Right lobe of liver (tissue), 6 donors: Measurements from ENCODE around the gene SEC14L5. TPM values are rescaled to one million over a fixed set of nuclear protein-coding genes. Genes with fewer than 3 reads are reported as not detected.

Experiments
- ATAC-seq, 4 donors: fragments of 200-7000 bp; cut with Tn5 transposase; one replicate each; pipeline ENCODE4 v1.9.1; 2020; ENCODE audit warnings: mild to moderate bottlenecking in 4 of 4, moderate library complexity in 4 of 4
- DNase-seq, 3 donors: peaks; one replicate each; pipeline ENCODE4 v3.0.0-alpha.2; 2020
- H3K27ac ChIP-seq, 3 donors: fragments of 200-600 bp; one replicate each; pipeline ENCODE4 v1.8.0; 2022
- H3K27me3 ChIP-seq, 2 donors: fragments of 200-600 bp; one replicate each; pipeline ENCODE4 v1.8.0; 2022
- H3K36me3 ChIP-seq, 4 donors: fragments of 200-600 bp; sonication (generic) in 1 of 4; one replicate each; pipeline versions ENCODE4 v1.5.1 to v1.8.0; 2017 to 2022; ENCODE audit warnings: control low read depth in 1 of 4
- H3K4me1 ChIP-seq, 4 donors: fragments of 200-600 bp; sonication (generic) in 1 of 4; one replicate each; pipeline versions ENCODE4 v1.5.1 to v1.8.0; 2017 to 2022; ENCODE audit warnings: control low read depth in 1 of 4
- H3K4me3 ChIP-seq, 3 donors: fragments of 200-600 bp; one replicate each; pipeline ENCODE4 v1.8.0; 2022
- H3K9me3 ChIP-seq, 4 donors: fragments of 200-600 bp; sonication (generic) in 1 of 4; one replicate each; pipeline versions ENCODE4 v1.5.1 to v1.8.0; 2017 to 2022; ENCODE audit warnings: control low read depth in 1 of 4
- POLR2A ChIP-seq: fragments of 450-650 bp; IDR thresholded peaks from one replicate; pipeline ENCODE4 v1.6.1; 2017; ENCODE audit warnings: antibody characterized with exemption, mild to moderate bottlenecking
- WGBS: methylation state at CpG from one replicate; pipeline ENCODE4 v1.1.6; 2018; ENCODE audit warnings: low coverage, low lambda C conversion rate; ENCODE audit not compliant: insufficient coverage; ENCODE audit errors: missing lambda C conversion rate; 5-methylcytosine and 5-hydroxymethylcytosine counted together
- intact Hi-C, 2 donors: fragments of 100-400 bp; cut with DNase I; formaldehyde crosslinking; loops; one replicate each; pipeline versions ENCODE4 v1.11.2 to v1.14.1; 2022
- total RNA-seq, 6 experiments: library from RNA; depleted of rRNA in 2 of 6; stranded (reverse); fragments of >200 nt in 2 of 6; fragmentation: NEBNext Ultra II Directional in 3 of 6; extraction: Animal tissue kit (Norgen Biotek cat#: 25700) in 3 of 6; gene quantifications; one replicate each; pipeline versions ENCODE4 v1.1.0 to v1.2.4, GENCODE V29; 2016 to 2023
- TF ChIP-seq, protein P1 (sequence below), 4 donors: fragments of 200-600 bp in 3 of 4; fragments of 450-650 bp in 1 of 4; IDR thresholded peaks; one replicate each; pipeline versions ENCODE4 v1.5.1 to v1.8.0; 2016 to 2022; ENCODE audit warnings: antibody characterized with exemption in 4 of 4, mild to moderate bottlenecking in 2 of 4
- donor health status: DM: no; HTN: yes; CAD: no.
- donor health status: DM: no; HTN: no; CAD: no.
- donor health status: DM: no; HTN: no; CAD: no.
- donor health status: DM: no; HTN: yes; CAD: no.
- donor health status: DM: no; HTN: yes; CAD: no.

SEC14L5 gene
- total RNA-seq, 6 experiments from 2014 or later = 0.09 to 1.1 (median 0.60) TPM; not detected in 1

DNA sequence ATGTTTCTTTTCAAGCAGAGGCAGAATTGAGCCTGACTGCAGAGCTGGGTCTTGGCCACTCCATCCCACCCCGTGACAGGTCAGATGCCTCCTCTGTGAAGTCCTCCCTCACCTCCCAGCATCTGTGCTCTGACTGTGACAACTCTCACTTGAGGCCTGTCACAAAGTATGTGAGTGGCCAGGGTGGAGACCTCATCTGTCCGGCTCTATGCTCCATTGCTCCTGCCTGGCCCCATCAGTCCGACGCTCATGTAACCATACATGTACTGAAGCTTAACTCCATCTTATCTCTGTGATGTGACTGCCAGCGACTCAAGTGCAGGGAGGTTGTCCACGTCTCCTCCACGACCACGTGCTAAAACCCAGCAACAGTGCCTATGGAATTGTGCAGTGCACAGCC is 24.7 kb upstream of the SEC14L5 start:
- intact Hi-C loops = no loop called here
- no peak overlapping the region for H3K4me3 ChIP-seq
- H3K36me3 ChIP-seq = no peaks in the 10 kb centered on the region
- DNase-seq = no peak
- TF ChIP-seq, protein P1, sequence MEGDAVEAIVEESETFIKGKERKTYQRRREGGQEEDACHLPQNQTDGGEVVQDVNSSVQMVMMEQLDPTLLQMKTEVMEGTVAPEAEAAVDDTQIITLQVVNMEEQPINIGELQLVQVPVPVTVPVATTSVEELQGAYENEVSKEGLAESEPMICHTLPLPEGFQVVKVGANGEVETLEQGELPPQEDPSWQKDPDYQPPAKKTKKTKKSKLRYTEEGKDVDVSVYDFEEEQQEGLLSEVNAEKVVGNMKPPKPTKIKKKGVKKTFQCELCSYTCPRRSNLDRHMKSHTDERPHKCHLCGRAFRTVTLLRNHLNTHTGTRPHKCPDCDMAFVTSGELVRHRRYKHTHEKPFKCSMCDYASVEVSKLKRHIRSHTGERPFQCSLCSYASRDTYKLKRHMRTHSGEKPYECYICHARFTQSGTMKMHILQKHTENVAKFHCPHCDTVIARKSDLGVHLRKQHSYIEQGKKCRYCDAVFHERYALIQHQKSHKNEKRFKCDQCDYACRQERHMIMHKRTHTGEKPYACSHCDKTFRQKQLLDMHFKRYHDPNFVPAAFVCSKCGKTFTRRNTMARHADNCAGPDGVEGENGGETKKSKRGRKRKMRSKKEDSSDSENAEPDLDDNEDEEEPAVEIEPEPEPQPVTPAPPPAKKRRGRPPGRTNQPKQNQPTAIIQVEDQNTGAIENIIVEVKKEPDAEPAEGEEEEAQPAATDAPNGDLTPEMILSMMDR (IDR thresholded peaks at IDR 0.05) = no peak
- no peak for TF ChIP-seq POLR2A
- no peaks in the 10 kb centered on the region for H3K27me3 ChIP-seq
- peaks cover 0 to 32% (median 8%) of the 10 kb centered on the region in 4 donors for H3K4me1 ChIP-seq
- ATAC-seq = no peak
- no peak overlapping the region for H3K27ac ChIP-seq
- H3K9me3 ChIP-seq = no peaks in the 10 kb centered on the region
- 58% methylated on average over 5 of the region's 8 CpGs for WGBS

- H3K27ac ChIP-seq = no peak overlapping the region
- H3K36me3 ChIP-seq = no peaks in the 10 kb centered on the region
- H3K9me3 ChIP-seq = no peaks in the 10 kb centered on the region
- no peak overlapping the region for H3K4me3 ChIP-seq
- no peak for DNase-seq
- H3K4me1 ChIP-seq = peaks cover 0 to 33% (median 8%) of the 10 kb centered on the region in 4 donors
- WGBS = 81% methylated on average over 5 of the region's 15 CpGs
- no peak for ATAC-seq
- no peak for TF ChIP-seq POLR2A
- TF ChIP-seq, protein P1 (IDR thresholded peaks at IDR 0.05) = no peak
- no peaks in the 10 kb centered on the region for H3K27me3 ChIP-seq
- intact Hi-C loops = no loop called here
Measured at GRCh38 chr16:4933871-4934395, 24.2 kb upstream of the SEC14L5 start.

DNA sequence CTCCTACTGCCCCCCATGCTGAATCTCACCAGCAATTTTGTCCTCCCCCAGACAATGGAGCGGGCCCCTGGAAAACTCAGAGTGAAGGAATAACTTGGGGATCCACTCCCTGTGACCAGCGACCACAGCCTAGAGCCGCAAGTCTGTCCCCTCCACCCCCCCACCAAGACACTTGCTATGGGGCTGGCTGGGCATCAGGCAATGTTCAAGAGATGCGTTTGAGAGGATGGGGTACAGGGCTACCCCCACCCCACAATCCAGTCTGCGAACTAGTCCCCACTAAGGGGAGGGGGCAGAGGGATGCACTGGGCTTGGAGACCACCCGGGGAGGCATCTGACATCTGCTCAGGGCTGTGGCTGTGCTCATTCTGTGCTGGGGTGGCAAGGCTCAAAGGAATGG is 23.5 kb upstream of the SEC14L5 start:
- no peak overlapping the region for H3K4me3 ChIP-seq
- TF ChIP-seq, protein P1 (IDR thresholded peaks at IDR 0.05) = no peak
- TF ChIP-seq POLR2A = no peak
- H3K27ac ChIP-seq = no peak overlapping the region
- peaks cover 0 to 33% (median 8%) of the 10 kb centered on the region in 4 donors for H3K4me1 ChIP-seq
- DNase-seq (no peak), ATAC-seq (no peak)
- no peaks in the 10 kb centered on the region for H3K36me3 ChIP-seq
- WGBS = 92% methylated on average over 2 of the region's 6 CpGs
- no peaks in the 10 kb centered on the region for H3K27me3 ChIP-seq
- H3K9me3 ChIP-seq = no peaks in the 10 kb centered on the region
- intact Hi-C loops = no loop called here

GRCh38 chr16:4935241-4935855 is 22.8 kb upstream of the SEC14L5 start:
- WGBS = 6% methylated on average over 6 of the region's 19 CpGs
- H3K36me3 ChIP-seq = no peaks in the 10 kb centered on the region
- H3K27ac ChIP-seq = peak overlapping the region in 2 of 3 donors; percentile 69 to 75
- H3K4me3 ChIP-seq = peak overlapping the region; percentile 66 to 79 (median 77)
- TF ChIP-seq POLR2A = no peak
- TF ChIP-seq, protein P1 (IDR thresholded peaks at IDR 0.05) = no peak
- peak; percentile 92 to 99 (median 97) for DNase-seq
- no peaks in the 10 kb centered on the region for H3K9me3 ChIP-seq
- intact Hi-C loops = no loop called here
- peak; percentile 68 to 80 (median 79) for ATAC-seq
- H3K27me3 ChIP-seq = no peaks in the 10 kb centered on the region
- peaks cover 0 to 33% (median 8%) of the 10 kb centered on the region in 4 donors for H3K4me1 ChIP-seq
